NOMO-1 treated with DMSO at 0.1 percent for 48 hours (cell line): Measurements from ENCODE around the gene DDI1.
"Not testable (repeated sequence)": the region's sequence is repeated elsewhere in the genome, so short reads cannot be mapped to it uniquely, and the experiment has no call there.

ENCODE experiments used
- DNase-seq: peaks from one replicate; lab custom pipeline; 2025; ENCODE audit not compliant: unreplicated experiment; lab: John Stamatoyannopoulos, UW

The DDI1 gene

DNA sequence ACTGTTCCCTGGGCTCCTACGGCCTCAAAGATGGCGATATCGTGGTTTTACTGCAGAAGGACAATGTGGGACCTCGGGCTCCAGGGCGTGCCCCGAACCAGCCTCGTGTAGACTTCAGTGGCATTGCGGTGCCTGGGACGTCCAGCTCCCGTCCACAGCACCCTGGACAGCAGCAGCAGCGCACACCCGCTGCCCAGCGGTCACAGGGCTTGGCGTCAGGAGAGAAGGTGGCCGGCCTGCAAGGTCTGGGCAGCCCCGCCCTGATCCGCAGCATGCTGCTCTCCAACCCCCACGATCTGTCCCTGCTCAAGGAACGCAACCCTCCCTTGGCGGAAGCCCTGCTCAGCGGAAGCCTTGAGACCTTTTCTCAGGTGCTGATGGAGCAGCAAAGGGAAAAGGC, 555 bp downstream of the DDI1 start:
- DNase-seq, result no peak

- DNase-seq, result no peak
Measured at GRCh38 chr11:104041792-104042191, 5.4 kb downstream of the DDI1 start.

DNA sequence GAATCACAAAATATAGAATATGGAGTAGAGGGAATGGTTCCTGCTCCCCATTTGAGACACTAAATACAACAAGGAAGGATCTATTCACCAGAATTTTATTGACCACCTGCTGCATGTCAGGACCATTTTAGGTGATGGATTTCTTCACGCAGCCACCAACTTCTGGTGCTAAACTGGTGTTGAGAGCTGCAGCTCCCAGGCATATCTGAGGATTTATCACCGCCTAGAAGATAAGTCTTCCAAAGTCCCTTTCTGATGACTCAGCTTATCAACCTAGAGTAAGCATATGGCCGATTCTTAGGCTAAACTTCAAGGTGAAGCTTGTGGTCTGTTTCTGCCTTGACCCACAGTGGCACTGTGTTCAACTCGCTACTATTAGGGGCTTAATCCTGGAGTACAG, 6.7 kb downstream of the DDI1 start:
- DNase-seq, result no peak

GRCh38 chr11:104043678-104044239, 7.3 kb downstream of the DDI1 start:
- no peak for DNase-seq

DNA sequence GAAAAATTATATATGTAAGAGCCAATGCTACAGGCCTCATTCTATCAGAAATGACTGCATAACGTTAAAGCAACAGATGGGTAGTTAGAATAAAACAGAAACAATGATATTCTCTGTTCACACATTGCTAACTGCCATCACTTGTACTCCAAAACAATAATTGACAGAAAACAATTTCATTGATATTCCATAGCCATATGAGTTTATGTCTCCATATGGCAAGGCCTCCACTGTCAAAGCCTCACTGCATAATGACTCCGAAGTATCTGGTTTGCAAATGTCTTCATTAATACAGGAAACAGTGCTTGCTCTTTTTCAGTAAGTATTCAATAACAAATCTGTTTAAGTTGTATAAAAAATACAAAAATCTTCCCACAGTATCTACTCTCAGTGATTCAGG, 9.9 kb downstream of the DDI1 start:
- no peak for DNase-seq

GRCh38 chr11:104046858-104047257, 10.4 kb downstream of the DDI1 start:
- not testable (repeated sequence) for DNase-seq

- peak; percentile 40 for DNase-seq
Measured at GRCh38 chr11:104049116-104049515, 12.7 kb downstream of the DDI1 start.

- no peak for DNase-seq
Measured at GRCh38 chr11:104051778-104052177, 15.3 kb downstream of the DDI1 start.

DNA sequence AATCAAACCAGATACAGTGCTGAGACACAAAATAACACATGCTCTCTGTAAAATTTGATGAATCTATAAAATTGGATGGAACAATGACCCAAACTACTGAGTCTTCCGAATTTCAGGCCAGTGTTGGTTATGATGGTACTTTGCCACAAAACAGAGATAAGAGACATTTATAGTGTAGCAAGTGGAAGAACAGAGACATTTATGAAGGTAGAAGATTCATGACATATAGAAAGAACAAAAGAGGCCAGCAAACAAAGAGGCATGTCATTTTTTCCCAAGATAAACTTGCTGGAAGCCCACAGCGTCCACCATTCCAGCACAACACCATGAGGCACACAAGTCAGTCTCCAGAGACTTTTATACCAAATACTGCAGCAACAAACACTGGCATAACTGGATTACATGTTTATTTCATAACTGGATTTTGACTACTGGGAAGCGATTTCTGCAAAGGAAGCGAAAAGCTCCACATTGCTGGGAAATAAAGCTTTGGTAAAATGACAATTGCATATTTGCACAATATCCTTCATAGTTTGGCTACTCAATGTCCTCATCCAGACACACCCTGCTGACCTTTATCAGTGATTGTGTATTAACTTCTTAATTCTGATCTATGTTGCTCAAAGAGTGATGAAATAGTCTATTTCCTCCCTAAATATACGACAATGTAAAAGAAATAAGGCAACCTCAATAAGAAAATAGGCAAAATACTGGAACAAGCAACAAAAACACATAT, 17.5 kb downstream of the DDI1 start:
- DNase-seq, result no peak

GRCh38 chr11:104054911-104055529, 18.6 kb downstream of the DDI1 start:
- DNase-seq, result no peak

DNA sequence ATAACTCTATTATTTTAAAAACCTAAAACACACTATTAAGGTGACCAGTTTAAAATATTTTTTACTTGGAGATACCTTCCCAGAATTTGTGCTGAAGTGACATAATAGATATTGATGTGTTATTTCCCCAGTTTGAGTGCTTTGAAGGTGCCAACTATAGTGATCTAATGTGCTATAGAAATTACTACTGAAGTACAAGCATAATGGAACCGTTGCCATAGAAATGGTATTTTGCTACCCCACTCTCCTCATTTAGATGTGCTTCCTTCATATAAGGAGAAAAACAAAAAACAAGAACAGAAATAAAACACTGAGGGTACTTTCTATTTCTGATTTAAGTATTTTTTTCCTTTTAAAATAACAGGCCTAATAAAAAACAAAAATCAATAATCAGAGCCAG, 19.2 kb downstream of the DDI1 start:
- no peak for DNase-seq

DNA sequence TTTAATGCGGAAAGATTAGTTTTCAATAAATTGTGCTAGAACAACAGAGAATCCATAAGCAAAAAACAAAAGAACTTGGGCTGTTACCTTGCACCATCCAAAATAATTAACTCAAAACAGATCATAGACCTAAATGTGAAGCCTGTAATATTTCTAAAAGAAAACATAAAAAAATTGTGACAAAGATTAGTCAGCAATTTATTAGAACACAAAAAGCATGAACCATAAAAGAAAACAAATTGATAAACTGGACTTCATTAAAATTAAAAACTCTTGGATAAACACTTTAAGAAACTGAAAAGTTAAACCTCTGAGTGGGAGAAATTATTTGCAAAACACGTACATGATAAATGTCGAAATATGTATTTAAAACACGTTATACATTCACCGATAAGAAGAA, 21.5 kb downstream of the DDI1 start:
- no peak for DNase-seq

DNA sequence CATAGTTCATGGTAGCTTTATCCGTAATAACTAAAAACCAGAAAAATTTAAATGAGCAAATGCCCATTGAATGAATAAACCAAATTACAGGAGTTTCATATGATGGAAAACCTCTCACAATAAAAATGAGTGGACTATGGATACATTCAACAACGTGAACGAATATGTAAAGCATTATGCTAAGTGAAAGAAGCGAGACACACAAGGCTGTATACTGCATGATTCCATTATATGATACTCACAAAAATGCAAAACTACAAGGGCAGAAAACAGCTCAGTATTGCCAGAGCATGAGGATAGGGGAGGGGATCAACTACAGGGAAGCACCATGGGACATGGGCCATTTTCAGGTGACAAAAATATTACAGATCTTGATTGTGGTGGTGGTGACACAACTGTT, 22.2 kb downstream of the DDI1 start:
- no peak for DNase-seq

GRCh38 chr11:104060004-104060794, 23.8 kb downstream of the DDI1 start:
- peak; percentile 39 for DNase-seq

GRCh38 chr11:104060820-104061219, 24.4 kb downstream of the DDI1 start:
- DNase-seq, result peak; percentile 70

- peak; percentile 80 for DNase-seq
Measured at GRCh38 chr11:104061853-104062521, 25.5 kb downstream of the DDI1 start.

DNA sequence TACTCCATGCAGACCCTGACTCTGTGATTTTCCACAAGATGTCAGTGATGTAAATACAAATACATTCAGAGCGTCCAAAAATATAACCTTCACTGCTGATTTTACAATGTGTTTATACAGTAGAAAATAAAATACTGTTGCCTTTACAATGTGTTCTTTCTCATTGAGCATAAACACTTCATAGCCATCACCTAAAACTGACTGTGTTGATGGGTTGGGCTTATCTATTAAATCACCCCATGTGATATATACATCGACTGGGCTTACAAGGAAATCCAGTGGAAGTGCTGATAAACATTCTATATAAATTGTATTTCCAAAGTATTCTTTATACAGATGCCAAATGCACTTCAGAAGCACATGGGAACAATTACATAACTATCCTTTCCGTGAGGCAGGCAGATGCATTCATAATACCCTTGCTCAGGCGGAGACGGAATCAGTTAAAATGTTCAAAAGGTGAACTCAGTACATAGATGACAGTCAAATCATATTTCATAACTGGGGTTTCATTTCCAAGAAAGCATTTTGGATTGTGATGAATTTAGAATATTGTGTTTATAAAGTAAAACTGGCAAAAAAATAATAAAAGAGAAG, 27.7 kb downstream of the DDI1 start:
- DNase-seq, result peak; percentile 69

GRCh38 chr11:104067534-104067933, 31.1 kb downstream of the DDI1 start:
- no peak for DNase-seq

GRCh38 chr11:104073950-104074705, 37.7 kb downstream of the DDI1 start:
- peak; percentile 97 for DNase-seq

- no peak for DNase-seq
Measured at GRCh38 chr11:104075091-104075490, 38.7 kb downstream of the DDI1 start.
